Heart right ventricle (tissue), 16 donors: ENCODE measurements around the gene ZDHHC1. TPM values are rescaled to one million over a fixed set of nuclear protein-coding genes. Genes with fewer than 3 reads are reported as not detected.
A peak's percentile ranks its signal among the peaks of the same experiment; 100 is the strongest.

Experiments used
- ATAC-seq, 8 donors: fragments of 200-7000 bp; cut with Tn5 transposase; one replicate each; pipeline ENCODE4 v1.9.1; 2020; ENCODE audit warnings: mild to moderate bottlenecking in 8 of 8, moderate library complexity in 8 of 8, moderate number of reproducible peaks in 1 of 8
- DNase-seq, 2 donors: peaks; one replicate each; pipeline ENCODE4 v3.0.0-alpha.2; 2020
- H3K27ac ChIP-seq, 10 donors: fragments of 200-600 bp; sonication (generic) in 2 of 10; one replicate each; pipeline versions ENCODE4 v1.5.0 to v1.8.0; 2020 to 2022; ENCODE audit warnings: mild to moderate bottlenecking in 3 of 10
- H3K27me3 ChIP-seq, 7 donors: fragments of 200-600 bp; one replicate each; pipeline ENCODE4 v1.8.0; 2021 to 2022; ENCODE audit warnings: mild to moderate bottlenecking in 2 of 7
- H3K36me3 ChIP-seq, 9 donors: fragments of 200-600 bp; sonication (generic) in 1 of 9; one replicate each; pipeline versions ENCODE4 v1.5.0 to v1.8.0; 2020 to 2022; ENCODE audit warnings: mild to moderate bottlenecking in 2 of 9
- H3K4me1 ChIP-seq, 9 donors: fragments of 200-600 bp; sonication (generic) in 1 of 9; one replicate each; pipeline versions ENCODE4 v1.5.0 to v1.8.0; 2020 to 2022; ENCODE audit warnings: mild to moderate bottlenecking in 4 of 9
- H3K4me3 ChIP-seq, 10 donors: fragments of 200-600 bp; sonication (generic) in 2 of 10; one replicate each; pipeline versions ENCODE4 v1.5.0 to v1.8.0; 2020 to 2022; ENCODE audit warnings: mild to moderate bottlenecking in 7 of 10, moderate library complexity in 2 of 10
- H3K9me3 ChIP-seq, 11 donors: fragments of 200-600 bp in 10 of 11; sonication (generic) in 2 of 11; one replicate each; pipeline versions ENCODE4 v1.5.0 to v1.8.0; 2013 to 2022; ENCODE audit warnings: mild to moderate bottlenecking in 2 of 11, control low read depth in 1 of 11, moderate library complexity in 1 of 11
- CTCF ChIP-seq, 9 donors: fragments of 200-600 bp; sonication (generic) in 2 of 9; IDR thresholded peaks; one replicate each; pipeline versions ENCODE4 v1.5.0 to v1.8.0; 2021 to 2022; ENCODE audit warnings: antibody characterized with exemption in 9 of 9, mild to moderate bottlenecking in 5 of 9, moderate library complexity in 1 of 9
- WGBS, 2 donors: extraction: QIAGEN DNeasy Blood & Tissue Kit; methylation state at CpG; one replicate each; pipeline ENCODE4 v1.1.7; 2013; ENCODE audit warnings: inconsistent platforms in 1 of 2; 5-methylcytosine and 5-hydroxymethylcytosine counted together
- intact Hi-C, 10 donors: fragments of 100-400 bp; cut with DNase I; formaldehyde crosslinking; loops; one replicate each; pipeline versions ENCODE4 v1.11.1 to v1.14.2; 2022
- polyA plus RNA-seq, 2 donors: library from polyadenylated mRNA; stranded (reverse); fragments of 200-250 nt; gene quantifications; one replicate each; pipeline ENCODE4 v1.2.3, GENCODE V29; 2013
- total RNA-seq, 10 donors: library from RNA; stranded (reverse); fragmentation: NEBNext Ultra II Directional in 3 of 10; extraction: Animal tissue kit (Norgen Biotek cat#: 25700) in 3 of 10; gene quantifications; one replicate each; pipeline versions ENCODE4 v1.2.1 to v1.2.4, GENCODE V29; 2021 to 2023
- donor health status: Arrhythmogenic right ventricular cardiomyopathy.
- donor health status: ischemic (EF 13 %, LVEDD 7.1; RV severe dilation, severe dysfunction).
- donor health status: healthy with polysubstance abuse.
- donor health status: DM: no; HTN: yes; CAD: no.
- donor health status: DM: no; HTN: no; CAD: no.
- donor health status: ischemic (EF 25% LVEDD 6.9; RV normal size, moderate dysfunction).
- donor health status: ischemic (EF 25% LVEDD 5.7; RV mildly dilated, moderate dysfunction).
- donor health status: healthy.
- donor health status: DM: yes; HTN: yes; CAD: no.
- donor health status: Ischemic cardiomyopathy.
- donor health status: ischemic (EF 35%, LVEDD 5.7; RV mildly dilated, moderate dysfunction).
- donor health status: nonischemic (EF 11% LVEDD 7.7; RV severe dilation, severe dysfunction).
- donor health status: DM: yes; HTN: yes; CAD: no.
- donor health status: PGD.
- donor health status: ischemic (EF 29% LVEDD 5.4; RV normal size, mild dysfunction).
- donor health status: nonischemic (EF 23%, LVEDD 6.1; RV moderate dilation, normal function).

ZDHHC1 gene
- total and polyA plus RNA-seq, 12 donors = 3.2 to 6.3 (median 4.1) TPM

- ATAC-seq (no peak), DNase-seq (no peak)
- TF ChIP-seq CTCF (IDR thresholded peaks at IDR 0.05) = no peak
- H3K27ac ChIP-seq = no peak overlapping the region
- H3K4me1 ChIP-seq = peaks cover 8 to 34% (median 26%) of the 10 kb centered on the region in 9 donors
- H3K9me3 ChIP-seq = no peaks in the 10 kb centered on the region
- peaks cover 0 to 55% (median 11%) of the 10 kb centered on the region in 7 donors for H3K27me3 ChIP-seq
- intact Hi-C loops = loop anchor here in 1 of 10 donors (5.0 kb wide), 1 partner anchor 35 kb away; no protein-coding TSS in a partner anchor
- H3K36me3 ChIP-seq = peaks cover 0 to 15% (median 0%) of the 10 kb centered on the region in 9 donors
- WGBS, 2 donors = 68 to 73% methylated on average over 5 of the region's 5 CpGs
- H3K4me3 ChIP-seq = peak overlapping the region in 2 of 10 donors; percentile 56 to 62
Measured at GRCh38 chr16:67432506-67432890, 16.2 kb upstream of the ZDHHC1 start.

GRCh38 chr16:67431775-67432505 lies 15.7 kb upstream of the ZDHHC1 start:
- peak overlapping the region in 5 of 10 donors; percentile 29 to 71 (median 45) for H3K27ac ChIP-seq
- intact Hi-C loops = loop anchor here in 1 of 10 donors (5.0 kb wide), 1 partner anchor 35 kb away; no protein-coding TSS in a partner anchor
- peaks cover 8 to 38% (median 26%) of the 10 kb centered on the region in 9 donors for H3K4me1 ChIP-seq
- no peaks in the 10 kb centered on the region for H3K9me3 ChIP-seq
- 45 to 60% methylated on average over 12 to 13 of the region's 13 CpGs for WGBS, 2 donors
- TF ChIP-seq CTCF (IDR thresholded peaks at IDR 0.05) = no peak
- peaks cover 0 to 57% (median 15%) of the 10 kb centered on the region in 7 donors for H3K27me3 ChIP-seq
- ATAC-seq (no peak), DNase-seq (no peak)
- peaks cover 0 to 10% (median 0%) of the 10 kb centered on the region in 9 donors for H3K36me3 ChIP-seq
- peak overlapping the region in 9 of 10 donors; percentile 4 to 62 (median 51) for H3K4me3 ChIP-seq

DNA sequence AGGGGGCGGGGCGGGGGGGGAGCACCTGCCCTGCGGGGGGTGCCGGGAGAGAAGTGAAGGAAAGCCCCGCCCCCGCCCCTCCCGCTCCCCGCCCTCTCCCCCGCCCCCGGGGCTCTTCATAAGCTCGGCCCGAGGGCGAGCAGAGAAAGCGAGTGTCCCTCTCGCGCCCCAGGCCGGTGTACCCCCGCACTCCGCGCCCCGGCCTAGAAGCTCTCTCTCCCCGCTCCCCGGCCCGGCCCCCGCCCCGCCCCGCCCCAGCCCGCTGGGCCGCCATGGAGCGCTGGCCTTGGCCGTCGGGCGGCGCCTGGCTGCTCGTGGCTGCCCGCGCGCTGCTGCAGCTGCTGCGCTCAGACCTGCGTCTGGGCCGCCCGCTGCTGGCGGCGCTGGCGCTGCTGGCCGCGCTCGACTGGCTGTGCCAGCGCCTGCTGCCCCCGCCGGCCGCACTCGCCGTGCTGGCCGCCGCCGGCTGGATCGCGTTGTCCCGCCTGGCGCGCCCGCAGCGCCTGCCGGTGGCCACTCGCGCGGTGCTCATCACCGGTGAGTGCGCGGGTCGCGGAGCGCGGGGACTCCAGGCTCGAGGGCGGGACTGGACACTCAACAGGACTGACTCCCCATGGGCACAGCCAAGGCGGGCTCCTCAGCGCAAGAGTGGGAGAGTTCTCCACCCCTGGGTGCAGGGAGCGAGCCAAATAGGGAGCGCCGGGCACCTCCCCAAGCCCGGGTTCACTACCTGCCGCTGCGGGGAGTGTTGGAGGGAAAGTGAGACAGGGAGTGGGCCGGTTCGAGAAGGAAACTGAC lies 14.9 kb upstream of the ZDHHC1 start, which contains the start of gene HSD11B2:
HSD11B2 (plus strand) TSS at position 145 of the 798 bp plus-strand sequence; CDS start at position 273, 128 bp downstream.
- H3K27me3 ChIP-seq = peaks cover 0 to 61% (median 20%) of the 10 kb centered on the region in 7 donors
- intact Hi-C loops = loop anchor here in 1 of 10 donors (5.0 kb wide), 1 partner anchor 36 kb away; no protein-coding TSS in a partner anchor
- H3K4me3 ChIP-seq = peak within 1 kb of the TSS; percentile 18 to 62 (median 50)
- ATAC-seq = peak; percentile 33 to 66 (median 54)
- DNase-seq = peak in 1 of 2 donors; percentile 52
- no peaks in the 10 kb centered on the region for H3K9me3 ChIP-seq
- peaks cover 8 to 42% (median 26%) of the 10 kb centered on the region in 9 donors for H3K4me1 ChIP-seq
- H3K36me3 ChIP-seq = peaks cover 0 to 4% (median 0%) of the 10 kb centered on the region in 9 donors
- peak in 1 of 9 donors; percentile 12 for TF ChIP-seq CTCF (IDR thresholded peaks at IDR 0.05)
- H3K27ac ChIP-seq = peak within 1 kb of the TSS in 5 of 10 donors; percentile 29 to 71 (median 45)
- 1 to 2% methylated on average over 51 to 87 of the region's 87 CpGs for WGBS, 2 donors

DNA sequence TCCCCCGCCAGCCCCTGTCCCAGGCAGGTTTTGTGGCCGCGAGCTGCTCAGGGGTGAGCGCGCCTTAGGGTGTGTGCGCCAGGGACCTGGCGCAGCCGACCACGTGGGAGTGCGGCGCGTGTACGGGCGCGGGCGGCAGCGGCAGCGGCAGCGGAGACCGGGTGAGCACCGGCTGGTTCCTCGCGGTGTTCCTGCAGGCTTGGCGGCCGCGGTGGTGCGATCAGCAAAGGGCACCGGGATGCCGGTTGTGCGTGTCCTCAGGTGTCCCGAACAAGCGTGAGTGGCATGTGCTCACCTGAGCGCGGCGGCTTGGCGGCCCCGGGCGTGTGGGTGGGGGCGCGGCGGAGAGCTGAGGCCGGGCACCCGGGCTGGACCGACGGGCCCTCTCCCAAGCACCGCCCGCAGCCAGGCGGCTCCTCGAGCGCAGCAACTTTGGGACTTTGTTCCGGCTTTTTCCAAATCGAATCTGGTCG lies 14.3 kb upstream of the ZDHHC1 start:
- Histone ChIP-seq H3K9me3 (no peaks in the 10 kb centered on the region), H3K36me3 (no peaks in the 10 kb centered on the region), H3K4me1 (peaks cover 8 to 42% (median 26%) of the 10 kb centered on the region in 9 donors), H3K4me3 (peak overlapping the region; percentile 18 to 62 (median 50)), H3K27ac (peak overlapping the region in 3 of 10 donors; percentile 2 to 71 (median 46)), H3K27me3 (peaks cover 0 to 68% (median 20%) of the 10 kb centered on the region in 7 donors)
- TF ChIP-seq CTCF (IDR thresholded peaks at IDR 0.05) = no peak
- DNase-seq = no peak
- ATAC-seq = peak in 3 of 8 donors; percentile 4 to 31 (median 25)
- WGBS, 2 donors = 2% methylated on average over 53 of the region's 53 CpGs
- intact Hi-C loops = loop anchor here in 1 of 10 donors (5.0 kb wide), 1 partner anchor 37 kb away; no protein-coding TSS in a partner anchor
